SKM-1 treated with dmso at 0.1 percent for 144 hours (cell line): ENCODE data around the gene UBAC2.

Source experiments
- DNase-seq: peaks from one replicate; lab custom pipeline; 2025; ENCODE audit not compliant: unreplicated experiment; lab: John Stamatoyannopoulos, UW

Gene UBAC2

DNA sequence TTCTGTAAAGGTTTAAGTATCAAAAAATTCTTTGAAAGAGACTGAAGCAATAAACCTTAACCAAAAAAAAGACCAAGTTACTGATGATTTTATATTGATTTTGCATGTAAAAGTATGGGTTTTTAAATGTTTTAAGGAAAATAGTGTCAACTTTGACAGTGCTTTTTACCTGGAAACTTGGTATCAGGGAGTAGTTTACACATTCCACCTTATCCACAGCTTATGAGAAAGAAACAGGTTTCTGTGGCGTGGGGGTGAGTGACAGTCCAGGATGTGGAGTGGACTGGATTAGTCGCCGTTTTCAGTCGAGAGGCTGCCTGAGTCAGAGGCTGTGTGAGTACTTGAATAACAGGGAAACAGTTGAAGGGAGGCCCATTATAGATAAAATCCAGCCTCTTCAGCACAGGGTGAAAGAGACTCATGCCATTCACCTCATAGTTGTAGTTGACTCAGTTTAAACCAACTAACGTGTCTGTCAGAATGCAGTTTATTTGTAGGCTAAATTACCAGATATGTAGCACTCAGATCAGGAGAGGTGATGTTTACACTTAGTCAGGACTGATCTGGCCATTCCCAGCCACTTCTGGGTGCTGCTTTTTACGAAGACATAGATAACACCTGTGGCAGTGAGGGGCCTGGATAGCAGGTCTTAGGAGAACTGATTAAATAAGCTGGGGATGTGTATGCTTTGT lies 107.1 kb downstream of the UBAC2 start:
- DNase-seq = no peak

DNA sequence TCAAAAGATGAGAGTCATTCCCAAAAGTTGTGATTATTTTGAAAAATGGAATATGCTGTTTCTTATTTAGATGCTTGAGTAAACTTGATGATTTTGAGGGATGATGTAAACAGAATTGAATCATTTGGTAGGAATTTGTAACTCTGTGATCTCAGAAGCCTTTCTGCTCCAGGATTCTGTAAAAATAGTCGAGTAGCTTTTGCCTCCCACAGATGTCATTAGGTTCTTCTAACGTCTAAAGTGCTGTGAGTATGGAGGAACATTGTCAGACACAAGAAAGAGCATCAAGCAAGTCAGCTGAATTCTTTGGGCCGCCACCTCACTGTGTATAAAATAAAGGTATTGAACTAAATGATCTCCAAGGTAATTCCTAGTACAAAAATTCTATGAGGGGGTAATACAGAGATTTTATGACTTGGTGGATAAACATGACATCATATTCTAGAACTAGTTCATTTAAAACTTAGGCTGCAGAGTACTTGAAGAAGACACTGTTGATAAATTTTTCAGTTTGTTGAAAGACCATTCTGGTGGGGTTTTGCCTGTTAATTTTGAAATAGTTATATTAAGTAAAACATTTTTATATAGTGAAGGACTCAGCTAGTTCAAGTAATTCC lies 107.9 kb downstream of the UBAC2 start:
- DNase-seq = no peak

DNA sequence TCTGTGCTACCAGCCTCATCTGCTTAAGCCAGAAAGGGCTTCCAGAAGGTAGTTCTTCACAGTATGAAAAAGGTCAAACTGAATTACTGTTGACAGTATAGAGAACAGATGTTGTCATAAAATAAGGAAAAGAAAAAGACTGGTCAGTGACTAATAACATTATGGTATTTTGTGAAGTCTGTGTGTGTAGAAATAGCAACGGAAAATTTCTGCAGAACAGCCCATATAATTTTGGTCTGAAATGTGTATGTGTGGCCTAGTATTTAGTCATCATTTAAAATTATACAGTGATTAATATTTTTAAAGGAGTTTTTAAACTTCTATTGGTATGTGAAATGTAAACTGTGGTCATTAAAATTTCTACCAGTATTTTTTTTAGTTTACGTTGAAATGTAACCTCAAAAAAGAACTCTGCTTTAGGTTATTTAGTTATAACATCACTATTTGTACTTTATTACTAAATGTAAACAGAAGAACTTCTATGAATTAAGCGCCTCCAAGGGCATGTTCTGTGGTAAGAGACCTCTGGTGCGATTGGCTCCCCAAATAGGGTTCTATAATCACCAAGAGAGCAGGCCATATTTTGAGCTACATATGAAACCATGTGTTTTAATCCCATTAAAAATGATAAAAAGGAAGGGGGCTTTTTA lies 109.9 kb downstream of the UBAC2 start:
- DNase-seq = no peak

DNA sequence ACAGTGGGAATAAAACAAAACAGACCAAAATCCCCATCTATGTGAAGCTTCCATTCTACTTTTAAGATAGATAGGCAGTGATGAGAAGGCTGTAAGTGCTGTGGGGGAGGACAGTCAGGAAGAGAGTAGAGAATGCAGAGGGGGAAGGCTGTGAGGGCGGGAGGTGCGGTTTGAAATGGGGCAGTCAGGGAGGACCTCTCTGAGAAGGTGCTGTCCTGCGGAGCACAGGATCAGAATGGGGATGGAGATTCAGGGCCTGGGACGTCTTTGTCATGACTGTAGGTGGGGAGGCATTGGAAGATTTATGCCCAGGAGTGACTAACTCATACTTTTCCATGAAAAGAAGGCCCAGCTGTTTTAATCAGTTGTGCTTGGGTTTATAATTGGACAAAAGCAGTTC lies 110.5 kb downstream of the UBAC2 start:
- no peak for DNase-seq

DNA sequence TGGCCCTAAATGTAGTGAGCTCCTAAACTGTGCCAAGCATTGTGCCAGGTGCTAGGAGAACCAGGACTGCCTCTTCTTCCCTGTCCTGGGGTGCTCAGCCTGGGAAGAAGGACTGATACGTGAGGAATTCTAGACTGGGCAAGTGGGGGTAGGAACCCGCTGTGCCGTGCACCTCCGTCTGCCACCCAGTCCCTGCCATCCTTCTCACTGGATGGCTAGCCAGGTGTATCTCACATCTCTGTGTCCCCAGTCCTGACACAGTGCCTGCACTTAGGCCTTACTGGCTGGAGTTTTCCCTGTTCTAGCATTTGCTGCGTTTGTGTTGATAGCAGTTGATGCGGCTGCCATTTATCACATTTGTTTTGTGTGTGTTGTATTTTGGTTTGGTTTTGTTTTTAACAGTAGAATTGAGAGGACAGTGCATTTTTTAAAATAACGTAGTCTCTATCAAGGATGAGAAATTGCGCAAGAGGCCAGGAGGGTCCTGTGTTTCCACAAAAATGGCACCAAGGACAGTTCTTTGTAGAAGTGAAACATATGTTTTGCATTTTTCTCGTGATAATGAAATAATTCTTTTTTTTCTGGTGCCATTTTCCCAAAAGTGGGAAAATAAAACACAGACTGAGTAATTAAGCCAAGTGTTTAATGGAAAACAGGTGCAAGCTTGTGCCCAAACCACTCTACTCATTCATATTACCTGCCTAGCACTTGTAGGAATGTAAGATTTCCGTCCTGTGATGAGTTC lies 111.3 kb downstream of the UBAC2 start:
- DNase-seq = no peak

DNA sequence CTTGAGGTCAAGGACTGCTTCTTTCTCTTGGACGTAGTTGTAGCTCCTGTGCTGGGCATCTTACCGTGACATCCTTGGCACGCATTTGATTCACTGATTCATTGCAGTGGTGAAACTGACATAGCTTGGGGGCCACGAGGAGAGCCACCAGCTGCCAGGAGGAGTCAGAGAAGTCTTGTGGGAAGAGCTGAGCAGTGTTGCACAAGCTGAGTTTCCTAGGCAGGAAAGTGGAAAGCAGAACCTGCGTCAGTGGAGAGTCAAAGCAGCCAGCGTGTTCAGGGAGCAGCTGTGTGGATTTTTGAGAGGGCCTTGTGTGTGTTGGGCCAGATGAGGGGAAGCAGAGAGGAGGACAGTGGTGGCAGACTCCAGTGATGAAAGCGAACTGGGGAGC lies 111.8 kb downstream of the UBAC2 start:
- peak; percentile 75 for DNase-seq

DNA sequence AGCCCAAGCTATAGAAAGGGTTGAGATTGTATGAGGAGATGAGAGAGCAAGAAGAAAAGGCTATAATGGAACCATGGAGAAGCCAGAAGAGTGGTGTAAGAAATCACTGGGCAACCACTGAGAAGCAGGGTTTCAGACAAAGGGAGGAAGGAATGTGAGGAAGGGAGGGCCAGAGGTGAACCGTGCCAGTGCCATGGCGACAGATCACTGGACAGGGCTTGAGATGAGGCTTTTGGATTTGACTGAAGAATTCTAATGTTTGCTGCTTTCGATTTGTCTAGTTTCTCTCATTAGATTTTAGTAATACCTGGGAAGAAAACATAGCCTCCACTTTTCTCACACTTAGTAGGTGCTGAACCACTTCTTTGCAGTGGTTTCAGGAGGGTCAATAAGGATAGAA lies 112.8 kb downstream of the UBAC2 start:
- no peak for DNase-seq

DNA sequence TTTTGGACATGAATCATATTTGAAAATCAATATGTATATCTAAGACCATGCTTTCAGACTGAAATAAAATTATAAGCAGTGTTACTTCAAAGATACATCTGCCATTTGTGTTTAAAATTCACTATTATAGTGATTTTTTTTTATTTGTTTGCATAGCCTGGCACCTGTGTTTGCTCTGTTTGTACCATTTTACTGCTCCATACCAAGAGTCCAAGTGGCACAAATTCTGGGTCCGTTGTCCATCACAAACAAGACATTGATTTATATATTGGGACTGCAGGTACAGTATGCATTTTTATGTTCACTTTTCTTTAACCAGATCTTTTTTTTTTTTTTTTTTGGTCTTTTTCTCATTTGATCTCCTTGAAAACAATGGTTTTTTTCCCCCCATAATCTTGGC lies 113.3 kb downstream of the UBAC2 start:
- DNase-seq = no peak

DNA sequence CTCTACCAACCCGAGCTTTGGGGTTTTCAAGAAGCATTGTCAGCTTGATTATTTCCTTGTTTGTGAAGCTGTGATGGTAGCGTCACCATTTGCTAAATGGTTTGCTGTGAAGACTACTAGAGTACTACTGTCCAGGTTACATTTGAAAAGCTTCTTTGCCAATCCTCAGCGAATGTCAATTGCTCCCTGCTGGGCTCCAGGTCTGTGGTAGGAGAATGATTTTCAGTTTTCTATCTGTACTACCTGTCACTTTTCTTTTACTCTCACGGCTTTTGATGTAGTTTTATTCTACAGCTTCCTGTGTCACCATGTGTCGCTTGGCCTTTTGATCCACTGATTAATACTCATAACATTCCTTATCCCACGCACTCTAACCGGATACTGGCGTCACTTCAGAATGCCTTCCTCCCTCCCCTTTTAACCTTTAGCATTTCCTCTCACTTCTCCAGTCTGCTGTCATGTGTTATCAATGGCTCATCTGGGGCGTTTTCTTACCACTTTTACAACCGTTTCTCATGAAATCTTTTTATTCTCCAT lies 114.1 kb downstream of the UBAC2 start:
- no peak for DNase-seq

DNA sequence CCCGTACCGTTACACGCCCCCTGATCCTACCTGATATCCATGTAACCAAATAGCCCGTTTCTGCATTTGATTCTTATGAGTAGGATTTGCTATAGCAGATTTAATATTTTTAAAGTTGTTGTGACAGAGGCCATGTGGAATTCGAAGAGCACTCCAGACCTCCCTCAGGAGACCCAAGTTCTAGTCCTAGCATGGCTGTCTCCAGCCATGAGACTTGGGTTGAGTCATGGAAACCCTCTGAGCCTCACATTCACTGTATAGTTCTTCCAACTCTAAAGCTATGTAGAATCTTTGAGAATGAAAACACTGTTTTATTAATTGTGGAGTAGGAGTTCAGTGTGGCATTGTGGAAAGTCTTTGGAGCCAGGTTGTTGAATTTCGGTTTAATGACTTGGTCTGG lies 114.5 kb downstream of the UBAC2 start:
- no peak for DNase-seq

DNA sequence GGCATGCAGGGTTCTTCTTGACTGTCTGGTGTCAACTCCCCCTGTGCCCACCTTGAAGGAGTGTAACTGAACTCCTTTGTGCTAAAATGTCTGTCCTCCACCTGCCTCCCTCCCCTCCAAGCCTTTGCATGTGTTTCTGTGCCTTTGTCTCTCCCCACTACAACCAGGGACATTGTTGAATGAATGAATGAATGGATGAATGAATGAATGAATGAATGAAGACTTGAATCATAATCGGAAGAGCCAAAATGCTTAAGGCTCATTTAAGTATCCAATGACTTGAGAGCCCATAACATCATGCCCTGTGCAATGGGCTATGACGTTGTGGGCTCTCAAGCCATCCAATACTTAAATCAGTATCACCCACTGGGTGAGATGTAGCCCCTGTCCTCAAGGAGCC lies 115.6 kb downstream of the UBAC2 start:
- DNase-seq = no peak

DNA sequence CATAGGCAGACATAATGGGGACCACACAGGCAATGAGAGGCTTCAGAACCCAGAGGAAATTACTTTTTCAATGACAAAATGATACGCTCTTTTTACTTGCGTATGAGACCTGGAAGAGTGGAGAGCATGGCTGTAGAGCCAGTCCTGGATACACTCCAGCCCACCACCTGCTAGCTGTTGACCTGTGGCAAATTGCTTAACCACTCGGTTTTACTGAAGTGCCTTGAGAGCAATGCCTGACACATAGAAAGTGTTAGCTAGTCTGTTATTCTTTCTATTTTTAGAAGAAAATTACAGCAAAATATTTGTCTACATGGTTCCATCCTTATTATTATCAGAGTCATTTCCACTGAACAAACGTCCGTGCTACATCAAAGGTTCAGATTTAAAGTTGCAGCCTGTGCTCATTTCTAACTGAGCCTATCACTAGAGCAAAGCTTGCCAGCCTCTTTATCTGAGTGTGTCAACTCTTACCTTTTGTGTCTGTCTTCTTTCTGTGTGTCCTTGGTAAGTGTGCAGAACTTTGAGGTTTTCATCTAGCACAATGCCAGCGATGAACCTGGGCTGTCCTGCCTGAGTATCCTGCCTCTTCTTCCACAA lies 116.1 kb downstream of the UBAC2 start:
- DNase-seq = no peak

DNA sequence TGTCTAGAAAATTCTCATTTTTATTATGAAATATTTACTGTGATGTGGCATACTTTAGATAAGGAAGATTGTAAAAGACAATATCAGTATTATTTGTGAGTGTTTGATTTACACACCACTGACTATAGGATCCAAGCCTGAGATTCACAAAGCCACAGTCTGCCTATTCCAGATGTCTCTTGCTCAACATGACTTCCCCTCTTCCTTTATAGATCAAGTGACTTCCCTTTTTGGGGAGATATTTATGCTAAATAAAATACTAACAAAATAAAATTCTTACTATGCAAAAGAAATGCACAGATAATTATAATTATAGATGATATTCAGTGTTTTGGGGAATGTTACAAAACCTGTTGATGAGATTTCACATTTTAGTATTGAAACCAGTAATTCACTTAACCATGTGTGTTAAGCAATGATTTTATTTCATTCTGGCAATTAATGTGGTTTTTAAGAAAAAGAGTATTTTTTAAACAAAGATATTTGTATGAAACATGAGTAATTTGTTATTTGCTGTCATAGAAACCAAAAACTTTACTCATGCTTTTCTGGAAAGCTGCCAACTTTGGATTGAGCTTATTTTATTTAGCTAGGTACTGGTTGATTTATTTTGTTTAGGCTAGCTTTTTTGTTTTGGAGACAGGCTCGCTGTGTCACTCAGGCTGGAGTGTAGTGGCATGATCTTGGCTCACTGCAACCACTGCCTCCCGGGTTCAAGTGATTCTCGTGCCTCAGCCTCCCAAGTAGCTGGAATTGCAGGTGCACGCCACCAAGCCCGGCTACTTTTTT lies 120.2 kb downstream of the UBAC2 start:
- DNase-seq = peak; percentile 76

DNA sequence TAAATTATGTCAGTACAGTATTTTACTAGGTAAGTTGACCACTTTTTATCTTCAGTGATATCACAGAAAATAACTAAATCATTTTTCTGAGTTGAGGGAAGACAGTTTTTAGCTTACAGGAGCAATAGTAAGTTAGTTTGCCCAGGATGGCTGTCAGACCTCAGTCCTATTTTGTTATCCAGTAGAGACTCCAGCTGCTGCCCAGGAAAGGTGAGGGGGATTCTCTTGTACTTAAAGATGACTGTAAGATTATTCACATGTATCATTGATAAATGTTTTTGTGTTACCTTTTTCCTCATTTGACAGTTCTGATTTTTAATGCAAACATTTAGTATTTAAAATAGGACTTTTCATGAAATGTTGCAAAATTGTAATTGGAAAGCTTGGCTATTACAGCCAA lies 121.1 kb downstream of the UBAC2 start:
- no peak for DNase-seq

DNA sequence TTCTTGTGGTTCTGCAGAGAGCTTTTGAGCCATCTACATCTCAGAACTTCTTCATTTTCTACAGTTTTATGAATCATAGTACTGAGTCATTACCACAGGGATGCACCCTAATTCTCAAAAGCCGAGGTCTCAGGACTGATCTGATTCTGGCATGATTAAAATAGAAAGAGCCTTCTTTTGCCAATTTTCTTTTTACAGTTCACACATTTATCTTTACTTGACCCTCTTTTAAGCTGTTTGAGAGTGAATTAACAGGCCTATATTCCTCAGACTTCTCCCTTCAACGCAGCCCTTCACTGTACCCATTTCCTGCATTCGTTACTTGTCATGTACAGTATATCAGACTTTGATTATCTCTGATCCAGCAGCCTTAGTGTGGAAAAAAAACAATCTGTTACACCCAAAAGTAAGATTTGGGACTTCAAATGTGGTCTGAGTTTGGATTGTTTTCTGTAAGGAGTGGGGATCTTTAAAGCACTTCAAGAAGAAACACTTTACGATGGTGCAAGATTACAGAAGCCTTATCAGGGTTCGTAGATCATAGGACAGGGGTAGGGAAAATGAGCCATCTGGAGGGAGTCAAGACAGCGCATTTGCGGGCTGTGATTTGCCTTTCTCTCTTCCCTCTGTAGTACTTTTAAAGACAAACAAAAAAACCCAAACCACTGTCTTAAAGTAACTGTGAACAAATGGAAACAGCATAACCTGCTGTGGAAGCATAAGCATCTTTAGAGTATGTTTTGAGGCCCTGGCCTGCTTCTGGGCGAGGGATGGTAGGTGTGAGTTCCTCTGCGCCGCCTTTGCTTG lies 121.8 kb downstream of the UBAC2 start:
- DNase-seq = peak; percentile 55

DNA sequence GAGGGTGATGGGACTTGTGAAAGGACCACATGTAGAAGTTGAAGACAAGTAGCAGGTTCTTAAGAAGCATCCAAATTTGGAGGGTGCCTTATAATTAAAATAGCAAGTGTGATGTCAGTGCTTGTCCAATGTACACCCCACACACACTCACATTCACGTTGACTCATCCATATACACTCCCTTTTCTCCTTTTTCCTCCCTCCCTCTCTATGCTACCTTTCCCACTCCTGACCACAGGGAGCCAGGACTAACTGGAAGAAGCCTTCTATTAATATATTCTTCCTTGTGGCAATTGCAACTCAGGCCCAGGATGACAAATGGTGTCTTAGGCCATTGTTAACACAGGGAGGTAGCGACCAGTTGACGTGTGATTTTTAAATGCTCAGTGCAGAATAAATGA lies 122.8 kb downstream of the UBAC2 start:
- DNase-seq = no peak

DNA sequence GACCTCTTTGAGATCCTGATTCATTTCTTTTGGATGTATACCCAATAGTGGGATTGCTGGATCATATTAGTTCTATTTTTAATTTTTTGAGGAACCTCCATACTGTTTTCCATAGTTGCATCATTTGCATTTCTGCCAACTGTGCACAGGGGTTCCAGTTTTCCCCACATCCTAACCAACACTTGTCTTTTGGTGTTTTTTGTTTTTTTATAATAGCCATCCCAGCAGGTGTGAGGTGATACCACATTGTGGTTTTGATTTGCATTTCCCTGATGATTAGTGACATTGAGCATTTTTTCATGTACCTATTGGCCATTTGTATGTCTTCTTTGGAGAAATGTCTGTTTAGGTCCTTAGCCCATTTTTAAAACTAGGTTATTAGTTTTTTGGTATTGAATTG lies 125.4 kb downstream of the UBAC2 start:
- DNase-seq = no peak

DNA sequence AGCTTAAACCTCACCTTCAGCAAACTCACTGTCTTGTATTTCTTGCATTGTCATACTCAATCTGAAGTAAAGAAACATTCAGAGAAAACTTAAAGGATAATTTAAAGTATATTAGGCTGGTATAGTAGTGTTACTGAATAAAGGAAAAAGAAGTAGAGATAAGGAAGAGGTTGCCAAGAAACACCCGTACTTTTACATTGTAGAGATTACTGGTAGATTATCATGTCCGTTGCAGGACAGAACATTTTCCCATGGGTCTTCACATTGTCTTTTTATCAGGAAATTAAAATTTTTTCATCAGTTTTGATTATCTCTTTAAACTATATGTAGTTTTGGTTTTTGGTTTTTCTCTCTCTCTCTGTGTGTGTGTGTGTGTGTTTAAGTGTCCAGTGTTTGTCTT lies 126.5 kb downstream of the UBAC2 start:
- no peak for DNase-seq

DNA sequence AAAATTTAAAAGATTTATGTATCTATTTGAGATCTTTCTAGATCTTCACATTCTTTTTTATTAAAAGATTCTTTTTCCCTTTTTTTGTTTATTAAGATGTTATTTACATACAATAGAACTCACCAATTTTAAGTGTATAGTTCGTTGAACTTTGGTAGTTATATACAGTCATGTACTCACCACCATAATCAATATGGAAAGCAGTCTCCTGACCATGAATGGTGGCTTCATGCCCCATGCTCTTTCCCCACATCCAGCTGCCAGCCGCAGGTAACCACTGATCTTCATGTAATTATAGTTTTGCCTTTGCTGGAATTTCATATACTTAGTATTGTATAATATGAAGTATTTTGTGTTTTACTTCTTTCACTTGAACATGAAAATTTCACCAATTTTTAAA lies 127.1 kb downstream of the UBAC2 start:
- DNase-seq = no peak

DNA sequence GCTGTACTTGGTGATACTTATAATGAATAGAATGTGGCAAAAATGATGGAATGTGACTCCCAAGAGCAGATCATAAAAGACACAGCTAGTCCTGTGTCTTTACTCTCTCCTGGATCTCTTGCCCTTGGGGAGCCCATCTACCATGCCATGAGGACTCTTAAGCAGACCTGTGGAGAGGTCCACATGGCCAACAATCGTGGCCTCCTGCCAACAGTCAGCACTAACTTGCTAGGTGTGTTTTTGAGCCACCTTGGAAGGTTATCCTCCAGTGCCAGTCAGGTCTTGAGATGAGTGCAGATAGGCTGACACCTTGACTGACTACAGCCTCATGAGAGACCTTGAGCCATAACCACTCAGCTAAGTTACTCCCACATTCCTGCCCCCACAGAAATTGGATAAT lies 128.8 kb downstream of the UBAC2 start:
- DNase-seq = no peak
